NCI-H128 (cell line): ENCODE results near the gene RAD51AP1.
A peak's percentile ranks its signal among the peaks of the same experiment; 100 is the strongest.
"Not testable (repeated sequence)": the region's sequence is repeated elsewhere in the genome, so short reads cannot be mapped to it uniquely, and the experiment has no call there.

Experiments used
- DNase-seq: peaks from one replicate; lab custom pipeline; 2025; ENCODE audit not compliant: unreplicated experiment; lab: John Stamatoyannopoulos, UW

The RAD51AP1 gene

GRCh38 chr12:4538207-4539160, at the start of gene RAD51AP1:
RAD51AP1 (plus strand) TSS chr12:4538890; CDS start chr12:4538940, 50 bp downstream.
- DNase-seq = peak; percentile 98

GRCh38 chr12:4489556-4489955, 49.1 kb upstream of the RAD51AP1 start:
- DNase-seq = no peak

GRCh38 chr12:4490973-4491372, 47.7 kb upstream of the RAD51AP1 start:
- no peak for DNase-seq

- DNase-seq = no peak
These were observed 42.4 kb upstream of the RAD51AP1 start for GRCh38 chr12:4496145-4496838.

- no peak for DNase-seq
These were observed 39.5 kb upstream of the RAD51AP1 start for GRCh38 chr12:4499186-4499585.

GRCh38 chr12:4505376-4505986, 33.2 kb upstream of the RAD51AP1 start:
- no peak for DNase-seq

- no peak for DNase-seq
These were observed 32.3 kb upstream of the RAD51AP1 start for GRCh38 chr12:4506430-4506829.

GRCh38 chr12:4506870-4507269, 31.8 kb upstream of the RAD51AP1 start:
- DNase-seq = no peak

- DNase-seq = not testable (repeated sequence)
These were observed 30.2 kb upstream of the RAD51AP1 start for GRCh38 chr12:4508503-4508902.

- not testable (repeated sequence) for DNase-seq
These were observed 29.4 kb upstream of the RAD51AP1 start for GRCh38 chr12:4509269-4509668.

GRCh38 chr12:4518106-4518728, 20.5 kb upstream of the RAD51AP1 start:
- no peak for DNase-seq

- not testable (repeated sequence) for DNase-seq
These were observed 15.2 kb upstream of the RAD51AP1 start for GRCh38 chr12:4523443-4523842.

GRCh38 chr12:4526923-4527546, 11.7 kb upstream of the RAD51AP1 start:
- no peak for DNase-seq

- no peak for DNase-seq
These were observed 8.5 kb upstream of the RAD51AP1 start for GRCh38 chr12:4530160-4530559.

GRCh38 chr12:4530982-4531586, 7.6 kb upstream of the RAD51AP1 start:
- no peak for DNase-seq

- DNase-seq = no peak
These were observed 3.6 kb upstream of the RAD51AP1 start for GRCh38 chr12:4535092-4535491.

GRCh38 chr12:4535871-4536270, 2.8 kb upstream of the RAD51AP1 start:
- no peak for DNase-seq

GRCh38 chr12:4539167-4539870, 629 bp downstream of the RAD51AP1 start:
- DNase-seq = no peak

GRCh38 chr12:4540170-4540569, 1.5 kb downstream of the RAD51AP1 start:
- no peak for DNase-seq

- no peak for DNase-seq
These were observed 1.9 kb downstream of the RAD51AP1 start for GRCh38 chr12:4540638-4541037.
